Astrocyte of the spinal cord (primary cell): ENCODE results near the gene CHRM1.
A peak's percentile ranks its signal among the peaks of the same experiment; 100 is the strongest.

ENCODE experiments used
- DNase-seq: peaks from one replicate; pipeline ENCODE4 v3.0.0; 2011; ENCODE audit warnings: low read depth, low spot score
- H3K4me3 ChIP-seq: 2 replicates; pipeline ENCODE4 v1.5.1; 2011; ENCODE audit warnings: low read depth, mild to moderate bottlenecking, low read length, moderate library complexity
- CTCF ChIP-seq: IDR thresholded peaks from 2 replicates; pipeline ENCODE4 v1.5.1; 2012; ENCODE audit warnings: low read depth, mild to moderate bottlenecking, low read length, inconsistent platforms
- in situ Hi-C: cut with HindIII; loops from 2 replicates; pipeline ENCODE4 v1.10.0; 2017; ENCODE audit warnings: low sequenced_read_pairs

CHRM1 gene

GRCh38 chr11:62933750-62934495, 12.8 kb upstream of the CHRM1 start:
- in situ Hi-C loops: no loop called here
- no peak overlapping the region for H3K4me3 ChIP-seq
- no peak for TF ChIP-seq CTCF
- no peak for DNase-seq

GRCh38 chr11:62933285-62933684, 12.1 kb upstream of the CHRM1 start:
- DNase-seq: no peak
- H3K4me3 ChIP-seq: no peak overlapping the region
- in situ Hi-C loops: no loop called here
- no peak for TF ChIP-seq CTCF

GRCh38 chr11:62931499-62932278, 10.5 kb upstream of the CHRM1 start:
- no peak overlapping the region for H3K4me3 ChIP-seq
- in situ Hi-C loops: no loop called here
- DNase-seq: peak; percentile 6
- no peak for TF ChIP-seq CTCF

- no peak overlapping the region for H3K4me3 ChIP-seq
- in situ Hi-C loops: no loop called here
- TF ChIP-seq CTCF: no peak
- no peak for DNase-seq
Measured at GRCh38 chr11:62930666-62931065, 9.5 kb upstream of the CHRM1 start.

GRCh38 chr11:62930157-62930556, 9.0 kb upstream of the CHRM1 start:
- no peak for TF ChIP-seq CTCF
- in situ Hi-C loops: no loop called here
- H3K4me3 ChIP-seq: no peak overlapping the region
- no peak for DNase-seq

GRCh38 chr11:62928011-62928410, 6.8 kb upstream of the CHRM1 start:
- in situ Hi-C loops: no loop called here
- no peak for DNase-seq
- TF ChIP-seq CTCF: no peak
- no peak overlapping the region for H3K4me3 ChIP-seq
